ENCODE measurements around the gene NDRG2.
A peak's percentile ranks its signal among the peaks of the same experiment; 100 is the strongest.

The NDRG2 gene

DNA sequence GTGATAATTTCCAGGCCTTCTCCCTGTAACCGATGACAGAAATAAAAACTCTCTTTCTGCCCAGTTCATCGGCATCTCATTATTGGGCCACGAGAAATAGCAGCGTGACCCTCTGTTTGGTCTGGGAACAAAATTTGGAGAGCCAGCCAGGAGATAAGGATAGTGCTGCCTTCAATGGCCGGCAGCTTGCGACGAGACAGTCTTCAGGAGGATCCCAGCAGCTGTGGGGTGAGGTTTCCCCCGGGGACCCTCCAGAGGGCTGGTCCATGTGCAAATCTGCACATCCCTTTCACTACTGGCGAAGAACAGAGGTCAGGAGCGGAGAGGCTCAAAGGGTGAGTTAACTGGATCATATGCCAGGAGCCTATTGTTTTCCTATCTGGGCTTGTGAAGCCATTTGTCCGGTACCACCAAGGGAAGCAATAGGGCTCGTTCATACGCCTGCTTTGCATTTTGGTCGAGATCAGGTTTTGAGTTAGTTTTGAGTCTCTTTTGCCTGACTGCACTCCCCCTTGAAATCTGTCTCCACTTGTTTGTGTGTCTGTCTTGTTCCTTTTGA, 21.0 kb downstream of the NDRG2 start:
- DNase-seq = no peak

DNA sequence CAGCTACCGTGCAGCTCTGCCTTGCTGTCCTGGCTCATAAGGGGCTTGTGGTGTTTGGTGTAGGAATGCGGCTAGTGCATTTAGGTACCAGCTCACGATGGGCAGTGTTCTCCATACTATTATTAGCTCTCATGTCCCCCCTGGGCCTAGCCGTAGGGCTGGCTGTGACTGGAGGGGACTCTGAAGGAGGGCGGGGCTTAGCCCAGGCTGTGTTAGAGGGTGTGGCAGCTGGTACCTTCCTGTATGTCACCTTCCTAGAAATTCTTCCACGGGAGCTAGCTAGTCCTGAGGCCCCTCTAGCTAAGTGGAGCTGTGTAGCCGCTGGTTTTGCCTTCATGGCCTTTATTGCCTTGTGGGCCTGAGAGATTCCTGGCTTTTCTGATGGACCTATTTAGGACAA, 23.6 kb downstream of the NDRG2 start:
- DNase-seq = no peak

DNA sequence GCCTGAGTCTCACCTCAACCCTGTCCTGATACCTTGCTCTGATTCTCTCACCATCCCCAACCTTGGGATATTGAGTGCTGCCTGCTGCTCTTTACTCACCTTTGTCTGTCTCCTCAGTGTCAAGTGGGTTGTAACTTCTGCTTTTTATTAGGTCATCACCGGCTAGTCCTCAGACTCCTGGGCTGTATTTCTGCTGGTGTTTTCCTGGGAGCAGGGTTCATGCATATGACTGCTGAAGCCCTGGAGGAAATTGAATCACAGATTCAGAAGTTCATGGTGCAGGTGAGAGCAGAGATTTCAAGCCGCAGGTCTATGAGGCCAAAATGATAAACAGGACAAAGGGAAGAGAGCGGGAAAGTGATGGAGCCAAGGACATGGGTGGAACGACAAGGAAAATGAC, 25.3 kb downstream of the NDRG2 start:
- no peak for DNase-seq

DNA sequence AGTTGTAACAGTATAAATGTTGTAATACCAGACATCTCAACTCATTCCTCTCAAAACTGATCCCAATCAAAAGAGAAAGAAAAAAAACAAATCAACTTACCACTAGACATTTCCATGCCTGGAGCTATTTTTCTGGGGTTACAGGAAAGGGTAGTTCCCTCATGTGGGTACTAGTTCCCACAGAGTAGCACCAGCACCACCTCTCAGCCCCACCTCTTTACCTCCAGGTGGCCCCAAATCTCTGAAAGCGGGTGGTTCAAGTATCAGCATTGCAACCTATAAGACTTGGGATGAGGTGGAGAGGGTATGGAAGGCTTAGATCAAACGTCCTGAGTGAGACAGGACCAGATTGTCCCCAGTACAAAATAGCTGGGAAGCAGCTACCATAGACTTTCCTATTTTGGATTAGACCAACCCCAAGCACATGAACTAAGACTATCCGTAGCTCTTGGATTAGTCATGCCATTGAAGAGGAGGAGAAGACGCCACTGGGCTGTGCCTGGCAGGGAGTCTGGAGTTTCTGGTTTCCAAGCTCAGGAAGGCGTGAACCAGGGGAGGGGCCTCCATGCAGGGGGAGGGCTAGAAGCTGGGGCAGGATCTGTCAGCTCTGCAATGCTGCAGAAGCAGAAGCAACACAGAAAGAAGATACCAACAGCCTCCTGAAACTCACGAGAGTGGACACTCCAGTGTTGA, 26.0 kb downstream of the NDRG2 start, which contains the start of gene SLC39A2:
TSS of gene SLC39A2 (plus strand) at position 620 of the 693 bp plus-strand sequence. CDS start 154 bp downstream, outside the sequence.
- no peak for DNase-seq

DNA sequence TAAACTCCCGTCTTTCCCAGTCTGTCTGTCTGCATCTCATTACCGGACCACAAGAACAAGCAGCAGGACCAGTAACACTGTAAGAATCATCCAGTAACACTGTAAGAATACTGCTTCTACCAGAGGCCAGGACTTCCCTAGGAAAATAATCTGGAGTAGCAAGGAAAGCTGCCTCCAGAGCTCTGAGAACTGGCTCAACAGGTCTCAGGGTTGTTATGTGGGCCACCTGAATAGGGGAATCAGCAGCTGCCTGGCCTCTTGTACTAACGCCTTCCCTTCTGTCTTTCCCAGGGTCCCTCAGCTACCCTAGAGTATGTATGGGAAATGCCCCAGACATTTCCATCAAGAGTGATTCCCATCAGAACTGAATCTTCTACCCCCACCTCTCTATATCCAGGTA, 26.7 kb downstream of the NDRG2 start:
- no peak for DNase-seq

DNA sequence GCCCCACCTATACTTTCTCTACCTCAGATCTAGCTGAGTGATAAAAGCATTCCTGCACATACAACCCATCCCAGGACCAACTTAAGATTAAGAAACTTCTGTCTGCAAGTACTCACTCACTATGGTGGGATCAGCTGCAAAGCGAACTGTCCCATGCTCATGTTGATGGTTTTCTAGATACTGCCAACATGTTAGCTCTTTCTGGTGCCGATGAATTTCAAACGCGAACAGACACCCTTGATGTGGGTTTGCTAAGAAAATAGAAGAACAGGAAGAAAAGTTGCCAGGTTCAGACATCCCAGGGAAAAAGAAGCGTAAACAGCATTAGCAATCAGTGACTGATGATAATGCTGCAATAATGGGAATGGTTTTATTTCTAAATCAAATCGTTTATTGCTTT, 27.3 kb downstream of the NDRG2 start:
- DNase-seq = no peak

DNA sequence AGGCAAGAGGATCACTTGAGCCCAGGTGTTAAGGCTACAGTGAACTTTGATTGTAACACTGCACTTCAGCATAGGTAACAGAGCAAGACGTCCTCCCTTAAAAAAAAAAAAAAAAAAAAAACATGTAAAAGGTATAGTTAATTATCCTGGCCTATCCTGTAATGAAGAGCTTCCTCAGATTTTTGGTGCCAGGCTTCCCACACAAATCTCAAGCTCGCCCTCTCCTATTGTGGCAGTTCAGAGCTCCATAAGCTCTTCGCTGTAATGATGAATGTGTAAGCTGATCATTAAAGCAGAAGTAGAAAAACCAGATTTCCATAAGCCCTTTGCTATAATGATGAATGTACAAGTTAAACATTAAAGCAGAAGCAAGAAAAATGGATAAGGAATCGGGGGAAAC, 27.7 kb downstream of the NDRG2 start:
- no peak for DNase-seq

DNA sequence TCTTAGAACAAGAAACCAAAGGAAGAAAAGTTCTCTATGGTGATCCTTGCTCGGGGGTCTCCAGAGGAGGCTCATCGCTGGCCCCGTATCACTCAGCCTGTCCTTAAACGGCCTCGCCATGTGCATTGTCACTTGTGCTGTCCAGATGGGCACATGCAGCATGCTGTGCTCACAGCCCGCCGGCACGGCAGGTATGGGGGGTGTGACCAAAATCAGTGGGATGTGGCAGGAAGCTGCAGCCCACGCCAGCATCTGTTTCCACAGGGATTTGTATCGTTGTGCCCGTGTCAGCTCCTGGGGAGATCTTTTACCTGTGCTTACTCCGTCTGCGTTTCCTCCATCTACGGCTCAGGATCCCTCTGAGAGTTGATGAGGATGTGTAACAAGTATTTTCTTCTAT, 28.3 kb downstream of the NDRG2 start:
- no peak for DNase-seq

DNA sequence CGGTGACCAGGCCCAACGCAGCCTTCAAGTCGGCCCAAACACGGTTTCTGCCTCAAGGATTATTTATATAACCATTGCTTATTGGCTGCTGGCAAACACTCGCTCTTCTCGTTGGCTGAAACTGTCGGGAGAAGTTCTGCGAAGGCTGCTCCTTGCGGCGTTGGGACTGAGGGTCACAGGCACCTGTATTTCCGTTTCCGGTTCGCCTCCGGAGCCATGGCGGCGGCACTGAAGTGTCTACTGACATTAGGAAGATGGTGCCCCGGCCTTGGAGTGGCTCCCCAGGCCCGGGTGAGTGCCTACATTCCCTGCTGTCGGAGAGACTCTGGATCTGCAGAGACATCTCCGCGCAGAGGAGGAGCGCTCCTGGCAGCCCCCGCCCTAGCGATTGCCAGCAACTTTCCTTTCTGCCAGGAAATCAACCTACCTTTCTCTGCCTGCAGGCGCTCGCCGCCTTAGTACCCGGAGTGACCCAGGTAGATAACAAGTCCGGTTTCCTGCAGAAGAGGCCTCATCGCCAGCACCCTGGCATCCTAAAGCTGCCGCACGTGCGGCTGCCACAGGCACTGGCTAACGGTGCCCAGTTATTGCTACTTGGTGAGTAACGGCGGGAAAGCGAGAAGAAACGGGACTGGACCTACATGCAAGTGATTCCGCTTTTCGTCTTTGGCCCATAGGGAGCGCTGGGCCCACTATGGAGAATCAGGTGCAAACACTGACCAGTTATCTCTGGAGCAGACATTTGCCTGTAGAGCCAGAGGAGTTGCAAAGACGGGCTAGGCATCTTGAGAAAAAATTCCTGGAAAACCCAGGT, 34.9 kb downstream of the NDRG2 start, which contains the start of gene METTL17:
TSS of gene METTL17 (plus strand) at position 194 of the 814 bp plus-strand sequence. CDS start at position 217, 23 bp downstream.
- DNase-seq = peak; percentile 96

DNA sequence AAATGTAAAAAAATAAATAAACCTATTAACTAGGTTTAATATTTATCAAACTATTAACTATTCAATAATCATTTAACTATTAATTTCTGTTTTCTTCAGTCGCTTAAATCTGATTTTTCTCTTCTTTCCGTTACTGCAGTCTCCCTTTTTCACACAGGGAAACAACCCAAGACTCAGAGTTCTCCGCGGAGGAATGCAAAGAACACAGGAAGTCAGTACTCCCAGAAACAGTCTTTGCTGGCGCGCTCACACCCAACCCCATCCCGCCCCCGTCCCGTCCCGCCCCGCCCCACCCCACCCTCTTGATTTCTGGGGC, 35.4 kb downstream of the NDRG2 start:
- DNase-seq = no peak

DNA sequence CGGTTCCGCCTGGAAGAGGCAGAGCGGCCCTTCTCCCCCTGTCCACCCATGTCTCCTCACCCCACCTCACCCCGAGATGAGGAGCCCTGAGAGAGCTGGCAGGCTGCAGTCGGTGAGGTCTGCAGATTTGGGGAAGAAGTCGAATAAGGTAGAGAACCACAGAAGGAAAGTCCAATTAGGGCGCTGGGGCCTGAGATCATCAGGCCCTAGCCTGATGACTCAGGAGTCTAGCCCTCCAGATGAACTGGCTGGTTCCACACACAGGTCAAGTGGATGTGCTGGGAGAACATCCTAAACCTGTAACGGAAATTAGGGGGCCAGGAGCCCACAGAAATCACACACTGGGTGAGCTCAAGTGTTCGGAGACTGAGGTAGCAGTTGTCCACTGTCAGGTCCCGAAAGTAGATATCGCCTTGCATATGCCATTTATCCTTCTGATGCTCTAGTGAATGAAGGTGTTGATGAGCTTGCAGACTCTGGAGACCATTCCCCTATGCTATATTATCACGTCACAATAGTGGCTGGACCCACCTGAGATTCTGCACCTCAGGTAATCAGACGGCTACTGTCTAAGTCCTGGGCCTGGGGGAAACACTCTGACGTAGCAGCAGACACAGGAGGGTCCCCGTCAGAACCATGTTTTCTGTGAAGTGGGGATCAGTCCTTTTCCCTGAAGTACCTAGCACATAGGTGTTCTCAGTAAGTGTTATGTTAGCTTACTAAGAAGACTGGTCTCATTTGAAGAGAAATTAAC, 36.0 kb downstream of the NDRG2 start:
- DNase-seq = peak; percentile 69

DNA sequence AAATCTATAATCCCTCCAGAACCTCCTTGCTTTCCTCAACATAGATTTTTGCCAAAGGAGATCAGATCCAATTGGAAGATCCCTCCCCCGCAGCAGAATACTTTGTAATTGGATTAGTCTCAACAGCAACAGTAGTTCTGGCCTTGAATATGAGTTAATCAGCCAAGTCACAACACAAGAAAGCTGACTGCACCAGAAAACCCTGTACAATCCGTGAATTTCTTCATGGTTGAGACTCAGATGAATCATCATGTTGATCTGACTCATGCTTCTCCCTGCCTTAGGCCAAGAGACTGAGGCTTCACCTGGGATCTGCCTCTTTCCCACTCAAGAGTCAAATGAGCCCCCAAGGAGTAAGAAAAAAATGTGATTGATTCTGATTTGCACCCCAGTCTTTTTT, 38.0 kb downstream of the NDRG2 start:
- DNase-seq = peak; percentile 92

DNA sequence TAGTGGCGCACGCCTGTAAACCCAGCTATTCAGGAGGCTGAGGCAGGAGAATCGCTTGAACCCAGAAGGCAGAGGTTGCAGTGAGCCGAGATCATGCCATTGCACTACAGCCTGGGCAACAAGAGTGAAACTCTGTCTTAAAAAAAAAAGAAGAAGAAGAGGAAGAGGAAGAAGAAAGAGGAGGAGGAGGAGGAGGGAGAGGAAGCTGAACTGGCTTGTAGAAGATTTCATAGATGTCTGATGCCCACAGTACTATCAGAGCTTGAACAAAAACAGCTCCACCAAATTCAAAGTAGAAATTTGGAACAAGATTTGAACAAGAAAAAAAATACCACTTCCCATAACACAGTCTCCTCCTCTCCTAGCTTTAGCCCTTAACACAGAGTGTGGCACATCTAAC, 39.2 kb downstream of the NDRG2 start:
- peak; percentile 62 for DNase-seq

DNA sequence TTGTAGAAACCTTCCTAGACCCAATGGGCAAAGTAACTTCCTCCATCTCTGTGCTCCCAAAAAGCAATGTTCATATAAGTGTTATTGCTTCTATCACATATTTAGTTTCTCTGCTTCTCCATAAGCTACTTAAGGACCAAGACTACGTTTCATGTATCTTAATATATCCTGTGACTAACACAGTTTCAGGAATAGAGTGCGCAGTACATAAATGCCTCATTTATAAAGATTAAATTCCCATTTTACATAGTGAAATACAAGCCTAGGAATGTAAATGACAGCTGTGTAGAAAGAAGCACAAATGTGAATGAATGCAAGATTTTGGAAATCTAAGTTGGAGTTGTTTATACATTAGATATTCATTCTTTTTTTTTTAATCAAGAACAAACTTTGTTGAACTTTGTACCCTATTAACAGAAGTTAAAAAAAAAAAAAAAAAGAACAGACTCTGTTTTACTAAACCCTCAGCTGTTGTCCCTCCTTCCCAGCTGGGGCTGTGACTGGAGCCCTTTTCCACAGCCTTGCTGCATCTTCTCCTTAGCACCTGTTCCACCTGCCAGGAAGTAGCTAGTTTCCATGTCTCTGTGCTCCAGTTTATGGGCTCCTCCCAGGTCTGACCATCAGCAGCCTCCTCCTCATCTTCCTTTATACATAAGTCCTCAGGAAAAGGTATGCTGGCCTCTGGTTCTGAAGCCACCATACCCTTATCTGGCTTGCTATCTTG, 42.1 kb downstream of the NDRG2 start:
- no peak for DNase-seq

DNA sequence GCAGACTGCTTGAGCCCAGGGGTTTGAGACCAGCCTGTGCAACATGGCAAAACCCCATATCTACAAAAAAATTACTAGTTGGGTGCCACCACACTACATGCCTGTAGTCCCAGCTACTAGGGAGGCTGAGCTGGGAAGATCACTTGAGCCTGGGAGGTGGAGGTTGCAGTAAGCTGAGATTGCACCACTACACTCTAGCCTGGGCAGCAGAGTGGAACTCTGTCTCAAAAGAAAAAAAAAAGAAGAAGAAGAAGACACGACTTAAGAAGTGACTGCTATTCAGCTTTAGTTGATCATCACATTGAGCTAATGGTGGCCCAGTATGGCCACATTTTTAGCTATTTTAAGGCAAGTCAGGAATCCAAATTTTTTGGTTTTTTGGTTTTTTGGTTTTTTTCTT, 44.0 kb downstream of the NDRG2 start:
- DNase-seq = peak; percentile 17

DNA sequence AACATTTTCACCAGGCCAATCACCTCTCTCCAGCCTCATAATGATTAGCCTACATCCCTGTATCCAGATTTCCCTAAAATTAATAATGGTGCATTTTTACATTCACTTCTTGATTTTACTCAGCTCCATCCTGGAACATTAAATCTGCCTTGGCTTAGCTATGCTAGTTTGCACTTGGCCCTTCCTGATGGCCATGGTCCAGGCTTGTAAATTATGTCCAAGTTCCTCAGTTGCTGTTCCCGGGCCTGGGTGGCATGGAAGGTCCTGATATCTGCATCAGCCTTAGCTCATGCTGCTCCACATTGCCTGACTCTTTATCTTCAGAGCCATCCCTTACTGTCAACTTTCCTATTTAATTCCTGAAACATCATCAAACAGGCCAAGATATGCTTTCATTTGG, 46.2 kb downstream of the NDRG2 start:
- no peak for DNase-seq

DNA sequence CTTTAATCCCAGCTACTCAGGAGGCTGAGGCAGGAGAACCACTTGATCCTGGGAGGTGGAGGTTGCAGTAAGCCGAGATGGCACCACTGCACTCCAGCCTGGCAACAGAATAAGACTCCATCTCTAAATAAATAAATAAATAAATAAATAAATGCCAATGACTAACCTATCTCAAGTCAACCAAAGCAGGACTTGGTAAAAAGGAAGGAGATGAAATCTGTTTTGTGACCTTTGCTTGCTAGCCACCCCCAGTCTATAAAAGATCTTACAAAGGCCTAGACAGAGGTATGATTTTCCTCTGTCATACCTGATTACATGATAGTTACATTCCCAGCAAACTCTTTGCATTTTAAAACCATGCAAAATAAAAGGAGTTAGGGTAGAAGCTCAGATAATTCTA, 48.6 kb downstream of the NDRG2 start:
- no peak for DNase-seq

DNA sequence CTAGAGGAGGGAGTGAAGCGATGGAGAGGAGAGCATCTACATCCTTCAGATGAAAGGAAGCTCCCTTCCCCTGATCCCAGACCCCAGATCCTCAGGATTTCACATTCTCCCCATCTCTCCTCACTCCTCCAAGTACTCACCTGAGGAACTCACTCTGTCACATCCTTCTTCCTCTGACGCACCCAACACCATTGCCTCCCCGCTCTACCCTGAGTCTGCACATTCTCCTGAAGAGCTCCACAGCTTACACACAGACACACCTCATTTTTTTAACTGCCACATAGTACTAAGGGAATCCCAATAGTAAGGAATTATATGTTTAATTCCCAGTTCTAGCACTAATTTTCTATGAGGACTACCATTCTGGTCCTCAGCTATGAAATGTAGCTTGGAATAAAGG, 51.4 kb downstream of the NDRG2 start:
- DNase-seq = no peak

DNA sequence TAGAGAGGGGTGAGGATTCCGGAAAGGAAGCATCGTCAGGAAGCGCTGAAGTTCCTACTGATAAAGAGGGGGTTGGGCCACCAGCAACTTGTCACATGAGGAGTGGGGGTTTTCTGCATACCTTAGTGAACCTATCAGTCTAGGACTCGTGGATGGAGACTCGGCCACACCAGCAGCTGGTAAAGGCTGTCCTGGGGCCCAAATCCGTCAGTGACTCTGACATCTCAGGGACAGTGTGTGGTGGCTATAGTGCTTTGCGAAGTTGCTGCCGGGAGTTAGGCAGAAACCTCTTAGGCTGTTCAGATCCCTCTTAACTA, 53.2 kb downstream of the NDRG2 start:
- DNase-seq = no peak

DNA sequence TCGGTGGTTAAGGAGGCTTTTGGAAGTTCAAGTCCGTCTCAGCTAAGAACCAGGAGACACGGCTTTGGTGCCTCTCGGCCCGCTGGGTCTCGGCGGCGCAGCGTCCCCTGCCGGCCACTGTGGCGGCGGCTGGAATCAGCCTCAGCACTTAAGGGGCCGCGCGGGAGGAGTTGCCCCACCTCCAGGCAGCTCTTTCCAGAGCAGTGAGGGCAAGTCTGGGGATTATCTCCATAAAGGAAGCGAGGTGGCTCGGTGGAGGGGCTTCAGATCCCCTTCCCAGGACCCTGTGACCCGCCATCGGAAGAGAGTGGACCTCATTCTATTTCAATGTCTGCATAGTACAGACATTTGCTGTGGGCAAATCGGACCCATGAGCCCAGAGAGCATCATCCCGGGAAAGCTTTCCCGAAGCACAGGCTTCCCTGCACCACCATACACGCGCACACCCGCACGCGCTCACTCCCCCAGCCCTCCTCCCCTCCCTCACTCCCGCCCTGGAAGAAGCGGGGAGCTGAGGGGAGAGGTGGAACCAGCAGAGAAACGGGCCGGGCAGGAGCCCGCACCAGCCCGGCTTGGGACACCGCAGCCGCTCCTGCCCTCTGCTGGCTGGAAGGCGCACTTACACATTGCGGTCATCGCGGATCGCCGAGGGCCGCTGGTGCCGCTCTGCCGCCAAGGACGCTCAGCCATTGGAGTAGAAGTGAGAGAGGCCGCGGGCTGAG, 53.7 kb downstream of the NDRG2 start:
- DNase-seq = peak; percentile 80

DNA sequence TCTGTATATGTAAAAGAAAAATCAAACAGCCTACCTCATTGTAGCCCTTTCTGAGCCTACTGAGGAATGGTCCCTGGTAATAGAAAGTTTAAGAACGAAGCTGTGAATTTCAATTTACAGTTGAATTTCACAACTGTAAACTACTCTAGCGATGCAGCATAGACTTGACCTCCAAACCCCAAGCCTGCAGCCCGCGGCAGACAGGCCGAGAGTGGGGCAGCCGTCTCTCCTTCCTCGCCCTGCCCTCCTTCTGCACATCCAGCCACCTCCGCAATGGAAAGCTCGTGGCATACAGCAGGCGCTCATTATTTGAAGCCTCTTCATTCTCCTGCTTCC, 54.2 kb downstream of the NDRG2 start:
- no peak for DNase-seq

DNA sequence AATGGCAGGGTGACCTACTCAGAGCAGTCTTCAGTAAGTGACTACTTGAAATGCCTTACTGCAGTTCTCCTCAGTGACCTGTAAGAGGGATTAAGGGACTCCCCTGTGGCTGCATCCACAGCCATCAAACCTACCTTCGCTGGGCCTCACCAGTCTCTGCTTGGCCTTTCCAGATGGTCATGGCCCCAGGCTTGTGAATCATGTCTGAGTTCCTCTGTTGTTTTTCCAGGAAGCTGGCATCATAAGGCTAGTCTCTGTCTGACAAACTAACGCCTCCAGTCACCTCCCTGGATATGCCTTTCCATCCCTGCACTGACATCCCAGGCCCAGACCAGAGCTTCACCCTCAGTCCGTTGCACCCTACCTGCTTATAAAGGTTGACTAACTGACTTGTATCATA, 55.5 kb downstream of the NDRG2 start:
- no peak for DNase-seq
